Measurements from ENCODE around the gene PRPSAP2. TPM values are rescaled to one million over a fixed set of nuclear protein-coding genes. Genes with fewer than 3 reads are reported as not detected.

PRPSAP2 gene
- total and polyA plus RNA-seq, 8 donors: 5.3 to 478 (median 25.0) TPM

DNA sequence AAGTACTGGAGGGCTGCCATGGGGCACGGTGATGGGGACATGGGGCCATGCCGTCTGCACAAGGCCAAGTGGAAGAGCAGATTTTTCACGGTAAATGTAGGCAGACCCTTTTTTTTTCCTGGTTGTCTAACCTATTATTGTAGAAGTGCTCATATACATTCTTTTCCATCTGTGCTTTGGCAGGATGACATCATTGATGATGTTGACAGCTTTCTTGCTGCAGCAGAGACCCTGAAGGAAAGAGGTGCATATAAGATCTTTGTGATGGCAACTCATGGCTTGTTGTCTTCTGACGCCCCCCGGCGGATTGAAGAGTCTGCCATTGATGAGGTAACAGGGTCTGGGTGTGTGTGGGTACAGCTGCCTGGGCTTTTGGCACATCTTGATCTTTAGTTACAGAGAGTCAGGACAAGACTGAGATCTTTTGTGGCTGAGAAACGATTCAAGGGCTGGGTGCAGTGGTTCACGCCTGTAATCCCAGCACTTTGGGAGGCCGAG is 70.7 kb downstream of the PRPSAP2 start:
- H3K9me3 ChIP-seq: no peaks in the 10 kb centered on the region
- H3K27me3 ChIP-seq: no peaks in the 10 kb centered on the region
- WGBS, 5 donors: 89 to 96% (median 92%) methylated on average over 9 of the region's 9 CpGs
- TF ChIP-seq EP300 (IDR thresholded peaks at IDR 0.05): no peak
- no peak for TF ChIP-seq POLR2A (IDR thresholded peaks at IDR 0.05)
- TF ChIP-seq POLR2AphosphoS5 (IDR thresholded peaks at IDR 0.05): no peak
- TF ChIP-seq, protein P1, sequence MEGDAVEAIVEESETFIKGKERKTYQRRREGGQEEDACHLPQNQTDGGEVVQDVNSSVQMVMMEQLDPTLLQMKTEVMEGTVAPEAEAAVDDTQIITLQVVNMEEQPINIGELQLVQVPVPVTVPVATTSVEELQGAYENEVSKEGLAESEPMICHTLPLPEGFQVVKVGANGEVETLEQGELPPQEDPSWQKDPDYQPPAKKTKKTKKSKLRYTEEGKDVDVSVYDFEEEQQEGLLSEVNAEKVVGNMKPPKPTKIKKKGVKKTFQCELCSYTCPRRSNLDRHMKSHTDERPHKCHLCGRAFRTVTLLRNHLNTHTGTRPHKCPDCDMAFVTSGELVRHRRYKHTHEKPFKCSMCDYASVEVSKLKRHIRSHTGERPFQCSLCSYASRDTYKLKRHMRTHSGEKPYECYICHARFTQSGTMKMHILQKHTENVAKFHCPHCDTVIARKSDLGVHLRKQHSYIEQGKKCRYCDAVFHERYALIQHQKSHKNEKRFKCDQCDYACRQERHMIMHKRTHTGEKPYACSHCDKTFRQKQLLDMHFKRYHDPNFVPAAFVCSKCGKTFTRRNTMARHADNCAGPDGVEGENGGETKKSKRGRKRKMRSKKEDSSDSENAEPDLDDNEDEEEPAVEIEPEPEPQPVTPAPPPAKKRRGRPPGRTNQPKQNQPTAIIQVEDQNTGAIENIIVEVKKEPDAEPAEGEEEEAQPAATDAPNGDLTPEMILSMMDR (IDR thresholded peaks at IDR 0.05): no peak
- H3K36me3 ChIP-seq: peaks cover 26 to 68% (median 55%) of the 10 kb centered on the region in 4 donors
- H3K4me3 ChIP-seq: no peak overlapping the region
- peaks cover 0 to 11% (median 8%) of the 10 kb centered on the region in 4 donors for H3K4me1 ChIP-seq
- no peak for DNase-seq
- intact Hi-C loops (cut with DNase I; ENCODE audit: low total_unique reads): no loop called here
- no peak overlapping the region for H3K27ac ChIP-seq

DNA sequence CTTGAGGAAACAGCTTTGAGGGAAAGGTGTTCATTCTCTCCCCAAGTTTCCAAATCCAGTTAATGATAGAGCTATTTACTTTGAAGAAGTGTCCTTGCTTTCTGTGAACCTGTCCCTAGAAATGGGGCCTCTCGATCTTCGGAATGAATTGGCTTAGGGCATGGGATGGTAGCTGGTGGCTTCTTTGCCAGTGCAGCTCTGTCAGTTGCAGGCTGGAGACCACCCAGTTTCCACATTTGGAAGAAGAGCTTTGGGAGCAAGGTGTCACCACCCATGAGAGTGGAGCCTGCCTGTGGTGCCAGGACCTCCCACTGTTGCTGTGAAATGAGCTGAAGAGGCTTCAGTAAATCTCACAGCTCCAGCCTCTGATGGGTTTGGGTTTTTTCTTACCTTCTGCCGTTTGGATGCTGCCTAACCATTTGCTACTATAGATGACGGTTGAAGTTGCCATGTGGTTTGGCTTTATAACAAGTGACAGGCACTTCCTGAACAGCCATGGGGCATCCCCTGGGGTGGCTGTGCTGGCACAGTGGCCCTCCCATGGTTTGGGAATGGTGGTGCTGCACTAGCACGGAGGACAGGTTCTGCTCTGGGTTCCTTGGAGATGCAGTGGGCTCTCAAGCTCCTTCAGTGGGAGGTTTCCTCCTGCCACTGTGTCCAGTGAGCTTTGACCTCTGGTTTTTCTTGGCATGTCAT is 74.6 kb downstream of the PRPSAP2 start:
- 62 to 79% (median 72%) methylated on average over 5 of the region's 5 CpGs for WGBS, 5 donors
- no peak for DNase-seq
- no peaks in the 10 kb centered on the region for H3K27me3 ChIP-seq
- H3K4me1 ChIP-seq: no peaks in the 10 kb centered on the region
- intact Hi-C loops (cut with DNase I; ENCODE audit: low total_unique reads): no loop called here
- no peak overlapping the region for H3K4me3 ChIP-seq
- H3K9me3 ChIP-seq: no peaks in the 10 kb centered on the region
- no peak for TF ChIP-seq POLR2A (IDR thresholded peaks at IDR 0.05)
- TF ChIP-seq EP300 (IDR thresholded peaks at IDR 0.05): no peak
- no peak for TF ChIP-seq POLR2AphosphoS5 (IDR thresholded peaks at IDR 0.05)
- TF ChIP-seq, protein P1 (IDR thresholded peaks at IDR 0.05): no peak
- H3K27ac ChIP-seq: no peak overlapping the region
- peaks cover 26 to 45% (median 40%) of the 10 kb centered on the region in 4 donors for H3K36me3 ChIP-seq

DNA sequence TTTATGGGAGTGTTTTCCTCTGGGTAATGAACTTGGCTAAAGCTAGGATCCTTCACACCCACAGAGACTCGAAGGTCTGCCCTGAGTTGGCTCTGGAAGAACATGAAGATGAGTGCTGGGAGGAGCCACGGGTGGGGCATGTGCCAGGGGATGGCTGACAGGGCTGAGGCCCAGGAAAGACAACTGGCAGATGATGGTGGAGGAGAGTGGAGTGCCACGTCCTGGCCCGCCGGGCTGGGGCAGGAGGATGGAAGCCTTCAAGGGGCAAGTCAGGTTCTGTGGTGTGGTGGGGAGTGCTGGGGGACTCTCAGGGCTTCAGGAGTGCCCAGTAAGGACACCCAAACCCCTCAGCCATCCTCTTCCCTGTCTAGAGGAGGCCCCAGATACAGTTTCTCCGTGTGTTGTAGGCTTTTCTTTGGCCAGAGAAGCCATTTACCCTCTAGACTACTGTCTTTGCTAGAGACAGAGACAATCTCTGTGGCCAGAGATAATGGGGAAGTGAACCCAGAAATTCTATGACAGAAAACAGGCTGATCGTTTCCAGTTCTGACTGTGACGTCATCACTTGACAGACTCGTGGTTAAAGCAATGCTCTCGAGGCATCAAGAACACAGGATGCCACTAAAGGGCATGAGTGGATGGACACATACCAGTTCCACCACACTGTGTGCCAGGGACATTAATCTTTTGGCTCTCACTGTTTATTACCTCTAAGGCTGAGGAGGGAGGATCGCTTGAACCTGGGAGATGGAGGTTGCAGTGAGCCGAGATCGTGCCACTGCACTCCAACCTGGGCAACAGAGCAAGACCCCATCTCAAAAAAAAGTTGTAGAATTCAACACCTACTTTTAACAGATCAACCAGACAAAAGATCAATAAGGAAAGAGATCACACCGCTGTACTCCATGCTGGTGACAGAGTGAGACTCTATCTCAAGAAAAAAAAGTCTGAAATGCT is 75.4 kb downstream of the PRPSAP2 start:
- no peak overlapping the region for H3K27ac ChIP-seq
- peaks cover 26 to 38% (median 32%) of the 10 kb centered on the region in 4 donors for H3K36me3 ChIP-seq
- H3K27me3 ChIP-seq: no peaks in the 10 kb centered on the region
- DNase-seq: no peak
- TF ChIP-seq, protein P1 (IDR thresholded peaks at IDR 0.05): no peak
- TF ChIP-seq EP300 (IDR thresholded peaks at IDR 0.05): no peak
- no peaks in the 10 kb centered on the region for H3K9me3 ChIP-seq
- H3K4me1 ChIP-seq: peaks cover 0 to 6% (median 0%) of the 10 kb centered on the region in 4 donors
- WGBS, 5 donors: 81 to 86% (median 82%) methylated on average over 13 to 14 of the region's 14 CpGs
- intact Hi-C loops (cut with DNase I; ENCODE audit: low total_unique reads): no loop called here
- no peak overlapping the region for H3K4me3 ChIP-seq

DNA sequence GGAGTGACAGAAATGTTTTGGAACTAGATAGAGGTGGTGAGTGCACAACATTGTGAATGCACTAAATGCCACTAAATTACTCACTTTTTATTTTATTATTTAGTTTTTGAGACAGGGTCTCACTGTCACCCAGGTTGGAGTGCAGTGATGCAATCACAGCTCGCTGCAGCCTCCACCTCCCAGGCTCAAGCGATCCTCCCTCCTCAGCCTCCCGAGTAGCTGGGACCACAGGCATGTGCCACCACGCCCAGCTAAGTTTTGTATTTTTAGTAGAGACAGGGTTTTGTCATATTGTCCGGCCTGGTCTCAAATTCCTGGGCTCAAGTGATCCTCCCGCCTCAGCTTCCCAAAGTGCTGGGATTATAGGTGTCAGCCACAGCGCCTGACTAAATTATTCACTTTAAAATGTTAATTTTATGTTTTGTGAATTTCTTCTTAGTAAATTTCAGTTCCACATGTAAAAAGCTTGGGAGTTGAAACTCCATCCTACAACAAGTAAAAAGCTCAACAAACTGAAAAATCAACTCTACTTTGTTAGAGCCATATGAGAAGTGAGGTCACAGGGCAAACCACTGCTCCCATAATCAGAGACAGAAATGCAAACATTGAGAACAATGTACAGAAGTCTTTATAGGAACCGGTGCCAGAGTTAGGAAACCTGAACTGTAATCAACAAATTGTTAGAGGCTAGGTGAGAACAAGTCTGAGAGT is 80.2 kb downstream of the PRPSAP2 start:
- Histone ChIP-seq H3K4me3 (no peak overlapping the region), H3K27ac (no peak overlapping the region), H3K36me3 (no peaks in the 10 kb centered on the region), H3K27me3 (no peaks in the 10 kb centered on the region), H3K9me3 (no peaks in the 10 kb centered on the region), H3K4me1 (peaks cover 0 to 13% (median 4%) of the 10 kb centered on the region in 4 donors)
- no peak for TF ChIP-seq EP300 (IDR thresholded peaks at IDR 0.05)
- peak in 1 of 3 donors; percentile 8 for TF ChIP-seq POLR2AphosphoS5 (IDR thresholded peaks at IDR 0.05)
- TF ChIP-seq, protein P1 (IDR thresholded peaks at IDR 0.05): no peak
- no peak for TF ChIP-seq POLR2A (IDR thresholded peaks at IDR 0.05)
- WGBS, 5 donors: 54 to 74% (median 64%) methylated on average over 8 of the region's 8 CpGs
- intact Hi-C loops (cut with DNase I; ENCODE audit: low total_unique reads): no loop called here
- peak in 1 of 2 donors; percentile 77 for DNase-seq
